ENCODE data around the gene GAS2L2. TPM values are rescaled to one million over a fixed set of nuclear protein-coding genes. Genes with fewer than 3 reads are reported as not detected.
"Not testable (repeated sequence)": the region's sequence is repeated elsewhere in the genome, so short reads cannot be mapped to it uniquely, and the experiment has no call there.

The GAS2L2 gene
- total RNA-seq, 1 experiment from 2014 or later: not detected

DNA sequence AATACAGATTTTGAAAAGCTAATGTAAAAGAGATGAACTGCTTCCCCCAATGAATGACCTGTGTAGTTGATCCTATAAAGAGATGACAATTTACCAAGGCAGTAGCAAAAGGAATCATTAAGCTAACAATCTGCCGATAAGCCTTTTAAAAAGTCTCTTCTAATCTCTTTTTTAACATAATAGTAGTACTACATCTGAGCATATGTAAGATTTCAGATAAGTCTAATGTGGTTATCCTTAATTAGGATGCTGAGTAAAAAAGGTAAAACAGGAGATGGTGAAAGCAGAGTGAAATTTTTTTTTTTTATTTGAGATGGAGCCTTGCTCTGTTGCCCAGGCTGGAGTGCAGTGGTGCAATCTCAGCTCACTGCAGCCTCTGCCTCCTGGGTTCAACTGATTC lies 47.8 kb downstream of the GAS2L2 start:
- Histone ChIP-seq H3K9me2 (ENCODE audit: insufficient read depth) (no peaks in the 10 kb centered on the region), H3K9me3 (ENCODE audit: insufficient read depth, low read depth) (no peaks in the 10 kb centered on the region), H3F3A (ENCODE audit: insufficient read depth, low read depth) (no peaks in the 10 kb centered on the region), H3K27me3 (ENCODE audit: insufficient read depth, low read depth) (no peaks in the 10 kb centered on the region), H3K4me3 (no peak overlapping the region), H3K36me3 (ENCODE audit: low read depth) (peaks cover 3% of the 10 kb centered on the region; the same call in 1 of the 2 replicates), H2AFZ (no peak overlapping the region), H3K27ac (no peak overlapping the region), H3K4me1 (replicated peaks; ENCODE audit: insufficient read depth) (no peaks in the 10 kb centered on the region), H3K4me2 (no peak overlapping the region), H3K79me2 (ENCODE audit: low read depth) (no peaks in the 10 kb centered on the region), H4K20me1 (ENCODE audit: insufficient read depth) (peaks cover 2% of the 10 kb centered on the region; the same call in 1 of the 2 replicates)
- TF ChIP-seq, protein P1, sequence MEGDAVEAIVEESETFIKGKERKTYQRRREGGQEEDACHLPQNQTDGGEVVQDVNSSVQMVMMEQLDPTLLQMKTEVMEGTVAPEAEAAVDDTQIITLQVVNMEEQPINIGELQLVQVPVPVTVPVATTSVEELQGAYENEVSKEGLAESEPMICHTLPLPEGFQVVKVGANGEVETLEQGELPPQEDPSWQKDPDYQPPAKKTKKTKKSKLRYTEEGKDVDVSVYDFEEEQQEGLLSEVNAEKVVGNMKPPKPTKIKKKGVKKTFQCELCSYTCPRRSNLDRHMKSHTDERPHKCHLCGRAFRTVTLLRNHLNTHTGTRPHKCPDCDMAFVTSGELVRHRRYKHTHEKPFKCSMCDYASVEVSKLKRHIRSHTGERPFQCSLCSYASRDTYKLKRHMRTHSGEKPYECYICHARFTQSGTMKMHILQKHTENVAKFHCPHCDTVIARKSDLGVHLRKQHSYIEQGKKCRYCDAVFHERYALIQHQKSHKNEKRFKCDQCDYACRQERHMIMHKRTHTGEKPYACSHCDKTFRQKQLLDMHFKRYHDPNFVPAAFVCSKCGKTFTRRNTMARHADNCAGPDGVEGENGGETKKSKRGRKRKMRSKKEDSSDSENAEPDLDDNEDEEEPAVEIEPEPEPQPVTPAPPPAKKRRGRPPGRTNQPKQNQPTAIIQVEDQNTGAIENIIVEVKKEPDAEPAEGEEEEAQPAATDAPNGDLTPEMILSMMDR (conservative IDR thresholded peaks at IDR 0.05): no peak
- TF ChIP-seq EZH2 (IDR thresholded peaks at IDR 0.05; ENCODE audit: low read depth): no peak
- ChIA-PET POLR2A (ENCODE audit: unreplicated experiment) (no interaction called here), CTCF (no interaction called here)
- BruUV-seq (replicated peaks): no TSS peak
- intact Hi-C loops (cut with micrococcal nuclease; ENCODE audit: unreplicated experiment): no loop called here
- no peak for DNase-seq

DNA sequence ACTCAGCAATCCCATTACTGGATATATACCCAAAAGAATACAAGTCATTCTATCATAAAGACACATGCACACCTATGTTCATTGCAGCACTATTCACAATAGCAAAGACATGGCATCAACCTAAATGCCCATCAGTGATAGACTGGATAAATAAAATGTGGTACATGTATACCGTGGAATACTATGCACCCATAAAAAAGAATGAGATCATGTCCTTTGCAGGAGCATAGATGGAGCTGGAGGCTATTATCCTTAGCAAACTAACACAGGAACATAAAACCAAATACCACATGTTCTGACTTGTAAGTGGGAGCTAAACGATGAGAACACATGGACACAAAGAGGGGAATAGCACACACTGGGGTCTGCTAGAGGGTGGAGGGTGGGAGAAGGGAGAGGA lies 49.7 kb downstream of the GAS2L2 start:
- intact Hi-C loops (cut with micrococcal nuclease; ENCODE audit: unreplicated experiment); H3F3A ChIP-seq (ENCODE audit: insufficient read depth, low read depth); H3K9me2 ChIP-seq (ENCODE audit: insufficient read depth); H3K9me3 ChIP-seq (ENCODE audit: insufficient read depth, low read depth); H3K4me2 ChIP-seq; H3K4me1 ChIP-seq (replicated peaks; ENCODE audit: insufficient read depth); H3K27me3 ChIP-seq (ENCODE audit: insufficient read depth, low read depth); DNase-seq; H4K20me1 ChIP-seq (ENCODE audit: insufficient read depth); H3K36me3 ChIP-seq (ENCODE audit: low read depth); H3K27ac ChIP-seq; H2AFZ ChIP-seq; H3K79me2 ChIP-seq (ENCODE audit: low read depth); H3K4me3 ChIP-seq; BruUV-seq (replicated peaks); POLR2A ChIA-PET (ENCODE audit: unreplicated experiment): not testable (repeated sequence)
- CTCF ChIA-PET: interaction anchor here (0.6 kb wide), 1 partner anchor 157 kb away, joined by 11 read pairs; no protein-coding TSS in a partner anchor

DNA sequence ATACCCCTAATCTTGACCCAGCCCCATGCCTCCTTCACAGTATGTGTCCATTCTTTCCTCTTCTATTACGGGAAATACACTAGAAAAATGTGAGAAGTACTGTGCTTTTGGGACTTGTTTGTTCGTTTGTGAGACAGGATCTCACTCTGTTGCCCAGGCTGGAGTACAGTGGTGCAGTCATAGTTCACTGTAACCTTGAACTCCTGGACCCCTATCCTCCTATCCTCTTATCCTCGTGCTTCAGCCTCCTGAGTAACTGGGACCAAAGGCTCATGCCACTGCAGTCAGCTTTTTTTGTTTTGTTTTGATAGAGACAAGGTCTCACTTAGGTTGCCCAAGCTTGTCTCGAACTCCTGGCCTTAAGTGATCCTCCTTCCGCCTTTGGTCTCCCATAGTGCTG lies 51.5 kb downstream of the GAS2L2 start:
- Histone ChIP-seq H3K79me2 (ENCODE audit: low read depth) (no peaks in the 10 kb centered on the region), H3K4me3 (no peak overlapping the region), H3K9me3 (ENCODE audit: insufficient read depth, low read depth) (no peaks in the 10 kb centered on the region), H3K27ac (no peak overlapping the region), H3F3A (ENCODE audit: insufficient read depth, low read depth) (no peaks in the 10 kb centered on the region), H4K20me1 (ENCODE audit: insufficient read depth) (peaks cover 3% of the 10 kb centered on the region; the same call in 1 of the 2 replicates), H2AFZ (no peak overlapping the region), H3K4me2 (no peak overlapping the region), H3K27me3 (ENCODE audit: insufficient read depth, low read depth) (no peaks in the 10 kb centered on the region), H3K9me2 (ENCODE audit: insufficient read depth) (no peaks in the 10 kb centered on the region), H3K4me1 (replicated peaks; ENCODE audit: insufficient read depth) (no peaks in the 10 kb centered on the region), H3K36me3 (ENCODE audit: low read depth) (no peaks in the 10 kb centered on the region)
- intact Hi-C loops (cut with micrococcal nuclease; ENCODE audit: unreplicated experiment): no loop called here
- BruUV-seq (replicated peaks): no TSS peak
- ChIA-PET CTCF (interaction anchor here (0.6 kb wide), 1 partner anchor 1692 kb away, joined by 3 read pairs; no protein-coding TSS in a partner anchor), POLR2A (ENCODE audit: unreplicated experiment) (no interaction called here)
- TF ChIP-seq, protein P1 (conservative IDR thresholded peaks at IDR 0.05): no peak
- TF ChIP-seq EZH2 (IDR thresholded peaks at IDR 0.05; ENCODE audit: low read depth): no peak
- DNase-seq: no peak

DNA sequence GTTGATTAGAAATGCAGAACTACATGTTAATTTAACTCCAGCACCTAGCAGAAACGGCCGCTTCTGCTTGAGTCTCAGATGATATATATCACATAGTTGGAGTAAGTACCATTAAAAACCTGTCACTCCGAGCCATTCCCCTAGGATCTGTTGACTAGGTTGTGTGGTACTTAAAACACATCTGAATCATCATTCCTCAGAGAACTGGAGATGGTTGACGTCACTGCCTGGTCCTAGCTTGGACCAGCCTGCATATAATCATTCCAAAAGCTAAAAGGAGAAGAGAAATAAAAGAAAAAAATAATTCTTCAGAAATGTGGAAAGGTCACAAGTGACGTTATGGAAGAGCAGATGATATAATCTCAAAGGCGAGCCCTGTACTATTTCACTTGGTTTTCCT lies 52.9 kb downstream of the GAS2L2 start:
- Histone ChIP-seq H3F3A (ENCODE audit: insufficient read depth, low read depth) (no peaks in the 10 kb centered on the region), H2AFZ (no peak overlapping the region), H3K27me3 (ENCODE audit: insufficient read depth, low read depth) (no peaks in the 10 kb centered on the region), H3K9me3 (ENCODE audit: insufficient read depth, low read depth) (no peaks in the 10 kb centered on the region), H3K79me2 (ENCODE audit: low read depth) (no peaks in the 10 kb centered on the region), H3K4me3 (no peak overlapping the region), H3K36me3 (ENCODE audit: low read depth) (no peaks in the 10 kb centered on the region), H3K9me2 (ENCODE audit: insufficient read depth) (no peaks in the 10 kb centered on the region), H3K4me1 (replicated peaks; ENCODE audit: insufficient read depth) (no peaks in the 10 kb centered on the region), H4K20me1 (ENCODE audit: insufficient read depth) (peaks cover 3% of the 10 kb centered on the region; the same call in 1 of the 2 replicates), H3K4me2 (no peak overlapping the region), H3K27ac (no peak overlapping the region)
- no peak for TF ChIP-seq EZH2 (IDR thresholded peaks at IDR 0.05; ENCODE audit: low read depth)
- TF ChIP-seq, protein P1 (conservative IDR thresholded peaks at IDR 0.05): no peak
- DNase-seq: no peak
- intact Hi-C loops (cut with micrococcal nuclease; ENCODE audit: unreplicated experiment): no loop called here
- CTCF ChIA-PET: no interaction called here
- POLR2A ChIA-PET (ENCODE audit: unreplicated experiment): no interaction called here
- no TSS peak for BruUV-seq (replicated peaks)

Measured in PC-9 (cell line).